ENCODE measurements around the gene RAPGEF4.
"Not testable (repeated sequence)": the region's sequence is repeated elsewhere in the genome, so short reads cannot be mapped to it uniquely, and the experiment has no call there.

Gene RAPGEF4

GRCh38 chr2:173087793-173088496 is 352.3 kb downstream of the RAPGEF4 start:
- no peak for TF ChIP-seq CTCF (IDR thresholded peaks at IDR 0.05; ENCODE audit: extremely low read depth, insufficient read depth, missing control alignments)
- DNase-seq (ENCODE audit: low spot score), result no peak
- in situ Hi-C loops (cut with MboI; ENCODE audit: low pct_unique_long_range_greater_than_20kb, low sequenced_read_pairs, unreplicated experiment), result no loop called here

- in situ Hi-C loops (cut with MboI; ENCODE audit: low pct_unique_long_range_greater_than_20kb, low sequenced_read_pairs, unreplicated experiment), result no loop called here
- no peak for DNase-seq (ENCODE audit: low spot score)
- no peak for TF ChIP-seq CTCF (IDR thresholded peaks at IDR 0.05; ENCODE audit: extremely low read depth, insufficient read depth, missing control alignments)
Measured at GRCh38 chr2:173090276-173090877, 354.7 kb downstream of the RAPGEF4 start.

GRCh38 chr2:173090973-173091660 is 355.5 kb downstream of the RAPGEF4 start:
- TF ChIP-seq CTCF (IDR thresholded peaks at IDR 0.05; ENCODE audit: extremely low read depth, insufficient read depth, missing control alignments), result peak; percentile 18

GRCh38 chr2:173091910-173092309 is 356.3 kb downstream of the RAPGEF4 start:
- DNase-seq (ENCODE audit: low spot score), result no peak
- no peak for TF ChIP-seq CTCF (IDR thresholded peaks at IDR 0.05; ENCODE audit: extremely low read depth, insufficient read depth, missing control alignments)
- in situ Hi-C loops (cut with MboI; ENCODE audit: low pct_unique_long_range_greater_than_20kb, low sequenced_read_pairs, unreplicated experiment), result no loop called here

More at GRCh38 chr2:173090973-173091660, 355.5 kb downstream of the RAPGEF4 start:
- in situ Hi-C loops (cut with MboI; ENCODE audit: low pct_unique_long_range_greater_than_20kb, low sequenced_read_pairs, unreplicated experiment), result no loop called here
- DNase-seq (ENCODE audit: low spot score), result no peak

GRCh38 chr2:173092844-173093402 is 357.3 kb downstream of the RAPGEF4 start:
- in situ Hi-C loops (cut with MboI; ENCODE audit: low pct_unique_long_range_greater_than_20kb, low sequenced_read_pairs, unreplicated experiment), result no loop called here

GRCh38 chr2:173093617-173094016 is 358.0 kb downstream of the RAPGEF4 start:
- in situ Hi-C loops (cut with MboI; ENCODE audit: low pct_unique_long_range_greater_than_20kb, low sequenced_read_pairs, unreplicated experiment); DNase-seq (ENCODE audit: low spot score): not testable (repeated sequence)

More at GRCh38 chr2:173092844-173093402, 357.3 kb downstream of the RAPGEF4 start:
- no peak for TF ChIP-seq CTCF (IDR thresholded peaks at IDR 0.05; ENCODE audit: extremely low read depth, insufficient read depth, missing control alignments)
- DNase-seq (ENCODE audit: low spot score), result no peak
